HEK293 (cell line): ENCODE measurements around the gene FOXN3.

Experiments used
- CTCF ChIA-PET: fragments of 350-600 bp; formaldehyde crosslinking; extraction: SDS; loops from one replicate; lab custom pipeline; 2021; ENCODE audit warnings: antibody characterized with exemption; lab: Yijun Ruan, JAX
- POLR2A ChIA-PET: fragments of 300-600 bp; formaldehyde crosslinking; extraction: SDS; loops from one replicate; lab custom pipeline; 2020; ENCODE audit warnings: antibody characterized with exemption, inconsistent platforms; lab: Yijun Ruan, JAX
- H3K27ac ChIP-seq: fragments of 200-500 bp; sonication (Bioruptor generic); 2 replicates; pipeline ENCODE4 v1.5.1; 2014; ENCODE audit warnings: low read depth, low read length, control low read depth, inconsistent platforms; ENCODE audit errors: extremely low read depth
- H3K36me3 ChIP-seq, 2 experiments: fragments of 200-500 bp in 1 of 2; sonication (Bioruptor generic) in 1 of 2; 1 replicate in 1 of 2; 2 replicates in 1 of 2; pipeline ENCODE4 v1.5.1; 2014 to 2017; ENCODE audit warnings: inconsistent platforms in 2 of 2, low read length in 2 of 2; ENCODE audit not compliant: control insufficient read depth in 2 of 2, insufficient read depth in 1 of 2
- H3K4me1 ChIP-seq: fragments of 200-500 bp; sonication (Bioruptor generic); 2 replicates; pipeline ENCODE4 v1.5.1; 2014; ENCODE audit warnings: mild to moderate bottlenecking, low read length, inconsistent platforms; ENCODE audit not compliant: control insufficient read depth, insufficient read depth
- H3K4me3 ChIP-seq: 2 replicates; pipeline ENCODE4 v1.5.1; 2011; ENCODE audit warnings: low read depth, mild to moderate bottlenecking, control low read depth, low read length, moderate library complexity
- H3K9me3 ChIP-seq: fragments of 200-500 bp; sonication (Bioruptor generic); 2 replicates; pipeline ENCODE4 v1.5.1; 2014; ENCODE audit warnings: low read depth, low read length, inconsistent platforms; ENCODE audit not compliant: control insufficient read depth, insufficient read depth
- GFI1B ChIP-seq: fragments of 450-650 bp; formaldehyde crosslinking; IDR thresholded peaks from 2 replicates; pipeline ENCODE4 v1.5.1; 2016; ENCODE audit warnings: missing biosample characterization, missing genetic modification characterization
- SALL2 ChIP-seq: fragments of 450-650 bp; formaldehyde crosslinking; IDR thresholded peaks from 2 replicates; pipeline ENCODE4 v1.5.0; 2017; ENCODE audit warnings: missing biosample characterization, mild to moderate bottlenecking, missing genetic modification characterization, borderline replicate concordance
- SETDB1 ChIP-seq: IDR thresholded peaks from one replicate; pipeline ENCODE4 v1.6.1; 2017; ENCODE audit warnings: mild to moderate bottlenecking, low read length, moderate library complexity, mixed read lengths; ENCODE audit not compliant: insufficient read length
- SP3 ChIP-seq: fragments of 450-650 bp; formaldehyde crosslinking; IDR thresholded peaks from 2 replicates; pipeline ENCODE4 v1.5.1; 2016; ENCODE audit warnings: missing biosample characterization, missing genetic modification characterization
- YY2 ChIP-seq: fragments of 450-650 bp; formaldehyde crosslinking; IDR thresholded peaks from 2 replicates; pipeline ENCODE4 v1.5.1; 2016; ENCODE audit warnings: missing biosample characterization, missing genetic modification characterization
- ZNF121 ChIP-seq: fragments of 450-650 bp; formaldehyde crosslinking; IDR thresholded peaks from 2 replicates; pipeline ENCODE4 v1.5.1; 2016; ENCODE audit warnings: missing biosample characterization, missing genetic modification characterization
- ZNF133 ChIP-seq: fragments of 450-650 bp; formaldehyde crosslinking; IDR thresholded peaks from 2 replicates; pipeline ENCODE4 v1.5.1; 2016; ENCODE audit warnings: missing biosample characterization, missing genetic modification characterization
- ZNF555 ChIP-seq: fragments of 450-650 bp; formaldehyde crosslinking; conservative IDR thresholded peaks from 2 replicates; pipeline ENCODE4 v1.5.1; 2017; ENCODE audit warnings: missing biosample characterization, mild to moderate bottlenecking, missing genetic modification characterization, inconsistent platforms
- ZNF571 ChIP-seq: fragments of 450-650 bp; formaldehyde crosslinking; IDR thresholded peaks from 2 replicates; pipeline ENCODE4 v1.5.0; 2017; ENCODE audit warnings: missing biosample characterization, missing genetic modification characterization
- ZNF610 ChIP-seq: fragments of 450-650 bp; formaldehyde crosslinking; IDR thresholded peaks from 2 replicates; pipeline ENCODE4 v1.5.1; 2016; ENCODE audit warnings: missing biosample characterization, missing genetic modification characterization, borderline replicate concordance
- ZNF660 ChIP-seq: fragments of 450-650 bp; IDR thresholded peaks from 2 replicates; pipeline ENCODE4 v1.5.1; 2018; ENCODE audit warnings: missing biosample characterization, mild to moderate bottlenecking, missing genetic modification characterization
- ZNF747 ChIP-seq: fragments of 450-650 bp; formaldehyde crosslinking; IDR thresholded peaks from 2 replicates; pipeline ENCODE4 v1.5.1; 2016; ENCODE audit warnings: missing biosample characterization, missing genetic modification characterization
- ZNF768 ChIP-seq: fragments of 450-650 bp; formaldehyde crosslinking; IDR thresholded peaks from 2 replicates; pipeline ENCODE4 v1.5.1; 2018; ENCODE audit warnings: missing biosample characterization, mild to moderate bottlenecking, missing genetic modification characterization
- ZSCAN23 ChIP-seq: fragments of 450-650 bp; formaldehyde crosslinking; IDR thresholded peaks from 2 replicates; pipeline ENCODE4 v1.5.1; 2016; ENCODE audit warnings: missing biosample characterization, missing genetic modification characterization
- TF ChIP-seq, protein P1 (sequence below): fragments of 450-650 bp; formaldehyde crosslinking; IDR thresholded peaks from 2 replicates; pipeline ENCODE4 v1.5.1; 2016; ENCODE audit warnings: missing biosample characterization, missing genetic modification characterization
- TF ChIP-seq, protein P2 (sequence below): fragments of 450-650 bp; formaldehyde crosslinking; IDR thresholded peaks from 2 replicates; pipeline ENCODE4 v1.5.1; 2016; ENCODE audit warnings: missing biosample characterization, missing genetic modification characterization
- TF ChIP-seq, protein P3 (sequence below): fragments of 450-650 bp; formaldehyde crosslinking; conservative IDR thresholded peaks from 2 replicates; pipeline ENCODE4 v1.5.1; 2016; ENCODE audit warnings: low read depth, missing biosample characterization, missing genetic modification characterization
- TF ChIP-seq, protein P4 (sequence below): fragments of 450-650 bp; formaldehyde crosslinking; IDR thresholded peaks from 2 replicates; pipeline ENCODE4 v1.5.1; 2017; ENCODE audit warnings: missing biosample characterization, missing genetic modification characterization

Gene FOXN3

DNA sequence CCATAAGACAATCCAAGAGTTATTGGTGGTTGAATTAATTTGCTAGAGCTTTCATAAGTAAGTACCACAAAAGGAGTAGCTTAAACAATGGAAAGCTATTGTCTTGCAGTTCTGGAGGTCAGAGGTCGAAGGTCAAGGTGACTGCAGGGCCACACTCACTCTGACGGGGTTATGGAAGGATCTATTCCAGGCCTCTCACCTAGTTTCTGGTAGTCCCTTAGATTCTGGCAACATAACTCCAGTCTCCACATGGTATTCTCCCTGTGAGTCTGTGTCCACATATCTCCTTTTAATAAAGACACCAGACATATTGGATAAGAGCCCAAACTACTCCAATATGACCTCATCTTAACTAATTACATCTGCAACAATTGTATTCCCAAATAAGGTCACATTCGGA is 273.4 kb downstream of the FOXN3 start:
- TF ChIP-seq SALL2 (tag by site-specific recombination) = no peak
- TF ChIP-seq, protein P1, sequence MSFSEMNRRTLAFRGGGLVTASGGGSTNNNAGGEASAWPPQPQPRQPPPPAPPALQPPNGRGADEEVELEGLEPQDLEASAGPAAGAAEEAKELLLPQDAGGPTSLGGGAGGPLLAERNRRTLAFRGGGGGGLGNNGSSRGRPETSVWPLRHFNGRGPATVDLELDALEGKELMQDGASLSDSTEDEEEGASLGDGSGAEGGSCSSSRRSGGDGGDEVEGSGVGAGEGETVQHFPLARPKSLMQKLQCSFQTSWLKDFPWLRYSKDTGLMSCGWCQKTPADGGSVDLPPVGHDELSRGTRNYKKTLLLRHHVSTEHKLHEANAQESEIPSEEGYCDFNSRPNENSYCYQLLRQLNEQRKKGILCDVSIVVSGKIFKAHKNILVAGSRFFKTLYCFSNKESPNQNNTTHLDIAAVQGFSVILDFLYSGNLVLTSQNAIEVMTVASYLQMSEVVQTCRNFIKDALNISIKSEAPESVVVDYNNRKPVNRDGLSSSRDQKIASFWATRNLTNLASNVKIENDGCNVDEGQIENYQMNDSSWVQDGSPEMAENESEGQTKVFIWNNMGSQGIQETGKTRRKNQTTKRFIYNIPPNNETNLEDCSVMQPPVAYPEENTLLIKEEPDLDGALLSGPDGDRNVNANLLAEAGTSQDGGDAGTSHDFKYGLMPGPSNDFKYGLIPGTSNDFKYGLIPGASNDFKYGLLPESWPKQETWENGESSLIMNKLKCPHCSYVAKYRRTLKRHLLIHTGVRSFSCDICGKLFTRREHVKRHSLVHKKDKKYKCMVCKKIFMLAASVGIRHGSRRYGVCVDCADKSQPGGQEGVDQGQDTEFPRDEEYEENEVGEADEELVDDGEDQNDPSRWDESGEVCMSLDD = no peak
- TF ChIP-seq, protein P2, sequence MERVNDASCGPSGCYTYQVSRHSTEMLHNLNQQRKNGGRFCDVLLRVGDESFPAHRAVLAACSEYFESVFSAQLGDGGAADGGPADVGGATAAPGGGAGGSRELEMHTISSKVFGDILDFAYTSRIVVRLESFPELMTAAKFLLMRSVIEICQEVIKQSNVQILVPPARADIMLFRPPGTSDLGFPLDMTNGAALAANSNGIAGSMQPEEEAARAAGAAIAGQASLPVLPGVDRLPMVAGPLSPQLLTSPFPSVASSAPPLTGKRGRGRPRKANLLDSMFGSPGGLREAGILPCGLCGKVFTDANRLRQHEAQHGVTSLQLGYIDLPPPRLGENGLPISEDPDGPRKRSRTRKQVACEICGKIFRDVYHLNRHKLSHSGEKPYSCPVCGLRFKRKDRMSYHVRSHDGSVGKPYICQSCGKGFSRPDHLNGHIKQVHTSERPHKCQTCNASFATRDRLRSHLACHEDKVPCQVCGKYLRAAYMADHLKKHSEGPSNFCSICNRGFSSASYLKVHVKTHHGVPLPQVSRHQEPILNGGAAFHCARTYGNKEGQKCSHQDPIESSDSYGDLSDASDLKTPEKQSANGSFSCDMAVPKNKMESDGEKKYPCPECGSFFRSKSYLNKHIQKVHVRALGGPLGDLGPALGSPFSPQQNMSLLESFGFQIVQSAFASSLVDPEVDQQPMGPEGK (tag by site-specific recombination) = no peak
- no peak for TF ChIP-seq SP3 (tag by site-specific recombination)
- no peak for TF ChIP-seq ZNF555 (tag by site-specific recombination)
- TF ChIP-seq ZNF121 = no peak
- TF ChIP-seq, protein P3, sequence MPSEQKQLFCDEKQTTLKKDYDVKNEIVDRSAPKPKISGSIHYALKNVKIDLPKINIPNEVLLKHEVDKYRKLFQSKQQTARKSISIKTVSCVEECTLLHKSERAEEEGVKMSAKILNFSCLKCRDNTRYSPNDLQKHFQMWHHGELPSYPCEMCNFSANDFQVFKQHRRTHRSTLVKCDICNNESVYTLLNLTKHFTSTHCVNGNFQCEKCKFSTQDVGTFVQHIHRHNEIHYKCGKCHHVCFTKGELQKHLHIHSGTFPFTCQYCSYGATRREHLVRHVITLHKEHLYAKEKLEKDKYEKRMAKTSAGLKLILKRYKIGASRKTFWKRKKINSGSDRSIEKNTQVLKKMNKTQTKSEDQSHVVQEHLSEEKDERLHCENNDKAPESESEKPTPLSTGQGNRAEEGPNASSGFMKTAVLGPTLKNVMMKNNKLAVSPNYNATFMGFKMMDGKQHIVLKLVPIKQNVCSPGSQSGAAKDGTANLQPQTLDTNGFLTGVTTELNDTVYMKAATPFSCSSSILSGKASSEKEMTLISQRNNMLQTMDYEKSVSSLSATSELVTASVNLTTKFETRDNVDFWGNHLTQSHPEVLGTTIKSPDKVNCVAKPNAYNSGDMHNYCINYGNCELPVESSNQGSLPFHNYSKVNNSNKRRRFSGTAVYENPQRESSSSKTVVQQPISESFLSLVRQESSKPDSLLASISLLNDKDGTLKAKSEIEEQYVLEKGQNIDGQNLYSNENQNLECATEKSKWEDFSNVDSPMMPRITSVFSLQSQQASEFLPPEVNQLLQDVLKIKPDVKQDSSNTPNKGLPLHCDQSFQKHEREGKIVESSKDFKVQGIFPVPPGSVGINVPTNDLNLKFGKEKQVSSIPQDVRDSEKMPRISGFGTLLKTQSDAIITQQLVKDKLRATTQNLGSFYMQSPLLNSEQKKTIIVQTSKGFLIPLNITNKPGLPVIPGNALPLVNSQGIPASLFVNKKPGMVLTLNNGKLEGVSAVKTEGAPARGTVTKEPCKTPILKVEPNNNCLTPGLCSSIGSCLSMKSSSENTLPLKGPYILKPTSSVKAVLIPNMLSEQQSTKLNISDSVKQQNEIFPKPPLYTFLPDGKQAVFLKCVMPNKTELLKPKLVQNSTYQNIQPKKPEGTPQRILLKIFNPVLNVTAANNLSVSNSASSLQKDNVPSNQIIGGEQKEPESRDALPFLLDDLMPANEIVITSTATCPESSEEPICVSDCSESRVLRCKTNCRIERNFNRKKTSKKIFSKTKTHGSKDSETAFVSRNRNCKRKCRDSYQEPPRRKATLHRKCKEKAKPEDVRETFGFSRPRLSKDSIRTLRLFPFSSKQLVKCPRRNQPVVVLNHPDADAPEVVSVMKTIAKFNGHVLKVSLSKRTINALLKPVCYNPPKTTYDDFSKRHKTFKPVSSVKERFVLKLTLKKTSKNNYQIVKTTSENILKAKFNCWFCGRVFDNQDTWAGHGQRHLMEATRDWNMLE = no peak
- no peak for TF ChIP-seq ZNF610
- no peak for TF ChIP-seq ZSCAN23 (tag by site-specific recombination)
- no peak for TF ChIP-seq ZNF747 (tag by site-specific recombination)
- TF ChIP-seq SETDB1 = no peak
- no peak for TF ChIP-seq ZNF768
- TF ChIP-seq ZNF660 (tag by site-specific recombination) = no peak
- TF ChIP-seq ZNF571 = no peak
- TF ChIP-seq, all 188 proteins: peak for 0
- Histone ChIP-seq H3K36me3 (no peaks in the 10 kb centered on the region), H3K4me3 (no peak overlapping the region), H3K4me1 (no peaks in the 10 kb centered on the region), H3K27ac (no peak overlapping the region), H3K9me3 (no peaks in the 10 kb centered on the region)
- POLR2A ChIA-PET = no interaction called here
- CTCF ChIA-PET = no interaction called here

DNA sequence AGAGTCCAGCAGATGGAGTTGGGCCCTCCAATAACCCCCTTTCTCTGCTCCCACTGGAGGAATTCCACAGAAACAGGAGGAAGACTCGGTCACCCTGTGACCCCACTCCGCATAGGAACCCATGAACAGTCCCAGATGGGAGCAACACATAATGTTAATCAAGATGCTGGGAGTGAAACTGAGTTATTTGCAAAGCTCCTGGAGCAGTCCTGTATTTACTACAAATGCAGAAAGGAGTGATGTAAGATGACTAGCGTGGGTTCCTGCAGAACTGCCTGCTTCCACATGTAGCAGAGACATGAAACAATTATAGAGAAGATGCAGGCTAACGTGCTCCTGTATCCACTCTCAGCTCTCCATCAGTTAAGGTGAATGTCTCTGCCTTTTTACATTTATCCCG is 274.7 kb downstream of the FOXN3 start:
- H3K27ac ChIP-seq = no peak overlapping the region
- ChIA-PET CTCF (interaction anchor here (0.5 to 1.3 kb wide), 5 partner anchors 10 to 792 kb away, joined by 3 read pairs; no protein-coding TSS in a partner anchor), POLR2A (no interaction called here)
- no peaks in the 10 kb centered on the region for H3K36me3 ChIP-seq
- no peak for TF ChIP-seq GFI1B (tag by site-specific recombination)
- no peak for TF ChIP-seq YY2
- no peak for TF ChIP-seq ZNF133
- TF ChIP-seq, protein P4, sequence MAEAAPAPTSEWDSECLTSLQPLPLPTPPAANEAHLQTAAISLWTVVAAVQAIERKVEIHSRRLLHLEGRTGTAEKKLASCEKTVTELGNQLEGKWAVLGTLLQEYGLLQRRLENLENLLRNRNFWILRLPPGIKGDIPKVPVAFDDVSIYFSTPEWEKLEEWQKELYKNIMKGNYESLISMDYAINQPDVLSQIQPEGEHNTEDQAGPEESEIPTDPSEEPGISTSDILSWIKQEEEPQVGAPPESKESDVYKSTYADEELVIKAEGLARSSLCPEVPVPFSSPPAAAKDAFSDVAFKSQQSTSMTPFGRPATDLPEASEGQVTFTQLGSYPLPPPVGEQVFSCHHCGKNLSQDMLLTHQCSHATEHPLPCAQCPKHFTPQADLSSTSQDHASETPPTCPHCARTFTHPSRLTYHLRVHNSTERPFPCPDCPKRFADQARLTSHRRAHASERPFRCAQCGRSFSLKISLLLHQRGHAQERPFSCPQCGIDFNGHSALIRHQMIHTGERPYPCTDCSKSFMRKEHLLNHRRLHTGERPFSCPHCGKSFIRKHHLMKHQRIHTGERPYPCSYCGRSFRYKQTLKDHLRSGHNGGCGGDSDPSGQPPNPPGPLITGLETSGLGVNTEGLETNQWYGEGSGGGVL (tag by site-specific recombination) = no peak
- H3K4me3 ChIP-seq = no peak overlapping the region
- H3K4me1 ChIP-seq = no peaks in the 10 kb centered on the region
- no peaks in the 10 kb centered on the region for H3K9me3 ChIP-seq
